Hepatocyte (in vitro differentiated cells): ENCODE measurements around the gene MAGED1.

Source experiments
- EZH2phosphoT487 ChIP-seq: fragments of 200-600 bp; sonication (generic); IDR thresholded peaks from one replicate; pipeline ENCODE4 v1.6.1; 2018; ENCODE audit warnings: antibody characterized with exemption, mild to moderate bottlenecking, low read depth, moderate library complexity; ENCODE audit not compliant: unreplicated experiment, severe bottlenecking
- TF ChIP-seq, protein P1 (sequence below): fragments of 200-600 bp; sonication (generic); IDR thresholded peaks from 2 replicates; pipeline ENCODE4 v1.5.1; 2016; ENCODE audit warnings: antibody characterized with exemption, mild to moderate bottlenecking; ENCODE audit not compliant: poor library complexity

DNA sequence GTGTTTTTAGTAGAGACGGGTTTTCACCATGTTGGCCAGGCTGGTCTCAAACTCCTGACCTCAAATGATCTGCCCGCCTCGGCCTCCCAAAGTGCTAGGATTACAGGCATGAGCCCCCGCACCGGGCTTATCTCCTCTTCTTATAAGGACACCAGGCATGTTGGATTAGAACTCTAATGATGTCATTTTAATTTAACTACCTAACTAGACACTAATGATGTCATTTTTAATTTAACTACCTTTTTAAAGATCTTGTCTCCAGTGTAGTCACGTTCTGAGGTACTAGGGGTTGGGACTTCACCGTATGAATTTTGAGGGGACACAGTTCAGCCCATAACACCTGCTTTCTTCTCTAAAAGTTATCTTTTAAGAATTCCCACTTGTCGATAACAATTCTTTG, 37.7 kb upstream of the MAGED1 start:
- TF ChIP-seq, protein P1, sequence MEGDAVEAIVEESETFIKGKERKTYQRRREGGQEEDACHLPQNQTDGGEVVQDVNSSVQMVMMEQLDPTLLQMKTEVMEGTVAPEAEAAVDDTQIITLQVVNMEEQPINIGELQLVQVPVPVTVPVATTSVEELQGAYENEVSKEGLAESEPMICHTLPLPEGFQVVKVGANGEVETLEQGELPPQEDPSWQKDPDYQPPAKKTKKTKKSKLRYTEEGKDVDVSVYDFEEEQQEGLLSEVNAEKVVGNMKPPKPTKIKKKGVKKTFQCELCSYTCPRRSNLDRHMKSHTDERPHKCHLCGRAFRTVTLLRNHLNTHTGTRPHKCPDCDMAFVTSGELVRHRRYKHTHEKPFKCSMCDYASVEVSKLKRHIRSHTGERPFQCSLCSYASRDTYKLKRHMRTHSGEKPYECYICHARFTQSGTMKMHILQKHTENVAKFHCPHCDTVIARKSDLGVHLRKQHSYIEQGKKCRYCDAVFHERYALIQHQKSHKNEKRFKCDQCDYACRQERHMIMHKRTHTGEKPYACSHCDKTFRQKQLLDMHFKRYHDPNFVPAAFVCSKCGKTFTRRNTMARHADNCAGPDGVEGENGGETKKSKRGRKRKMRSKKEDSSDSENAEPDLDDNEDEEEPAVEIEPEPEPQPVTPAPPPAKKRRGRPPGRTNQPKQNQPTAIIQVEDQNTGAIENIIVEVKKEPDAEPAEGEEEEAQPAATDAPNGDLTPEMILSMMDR: no peak
- no peak for TF ChIP-seq EZH2phosphoT487
